Sigmoid colon (tissue), 4 donors: ENCODE results near the gene IGFL3.

ENCODE experiments used
- POLR2A ChIP-seq, 2 donors: fragments of 450-650 bp; IDR thresholded peaks; one replicate each; pipeline ENCODE4 v1.6.1; 2016; ENCODE audit warnings: antibody characterized with exemption in 2 of 2, mild to moderate bottlenecking in 2 of 2, moderate library complexity in 2 of 2
- POLR2AphosphoS5 ChIP-seq, 4 donors: sonication (generic); formaldehyde crosslinking; IDR thresholded peaks; one replicate each; pipeline ENCODE4 v1.6.1; 2017; ENCODE audit warnings: antibody characterized with exemption in 4 of 4
- TF ChIP-seq, protein P1 (sequence below), 4 experiments: fragments of 450-650 bp in 3 of 4; fragments of 200-600 bp in 1 of 4; IDR thresholded peaks; one replicate each; pipeline ENCODE4 v1.5.1; 2016 to 2019; ENCODE audit warnings: antibody characterized with exemption in 4 of 4, mild to moderate bottlenecking in 3 of 4, moderate library complexity in 2 of 4

GRCh38 chr19:46107371-46107770 lies 17.1 kb downstream of the IGFL3 start:
- TF ChIP-seq POLR2A (IDR thresholded peaks at IDR 0.05) (no peak), POLR2AphosphoS5 (IDR thresholded peaks at IDR 0.05) (no peak)
- TF ChIP-seq, protein P1, sequence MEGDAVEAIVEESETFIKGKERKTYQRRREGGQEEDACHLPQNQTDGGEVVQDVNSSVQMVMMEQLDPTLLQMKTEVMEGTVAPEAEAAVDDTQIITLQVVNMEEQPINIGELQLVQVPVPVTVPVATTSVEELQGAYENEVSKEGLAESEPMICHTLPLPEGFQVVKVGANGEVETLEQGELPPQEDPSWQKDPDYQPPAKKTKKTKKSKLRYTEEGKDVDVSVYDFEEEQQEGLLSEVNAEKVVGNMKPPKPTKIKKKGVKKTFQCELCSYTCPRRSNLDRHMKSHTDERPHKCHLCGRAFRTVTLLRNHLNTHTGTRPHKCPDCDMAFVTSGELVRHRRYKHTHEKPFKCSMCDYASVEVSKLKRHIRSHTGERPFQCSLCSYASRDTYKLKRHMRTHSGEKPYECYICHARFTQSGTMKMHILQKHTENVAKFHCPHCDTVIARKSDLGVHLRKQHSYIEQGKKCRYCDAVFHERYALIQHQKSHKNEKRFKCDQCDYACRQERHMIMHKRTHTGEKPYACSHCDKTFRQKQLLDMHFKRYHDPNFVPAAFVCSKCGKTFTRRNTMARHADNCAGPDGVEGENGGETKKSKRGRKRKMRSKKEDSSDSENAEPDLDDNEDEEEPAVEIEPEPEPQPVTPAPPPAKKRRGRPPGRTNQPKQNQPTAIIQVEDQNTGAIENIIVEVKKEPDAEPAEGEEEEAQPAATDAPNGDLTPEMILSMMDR (IDR thresholded peaks at IDR 0.05): no peak
